ENCODE results near the gene SMG9. TPM values are rescaled to one million over a fixed set of nuclear protein-coding genes. Genes with fewer than 3 reads are reported as not detected.

The SMG9 gene
- total and polyA plus RNA-seq, 4 donors: 5.4 to 8.9 (median 5.8) TPM

- TF ChIP-seq ATF3 (IDR thresholded peaks at IDR 0.05): no peak
- TF ChIP-seq YY1 (IDR thresholded peaks at IDR 0.05): no peak
- TF ChIP-seq RXRA (IDR thresholded peaks at IDR 0.05): no peak
- TF ChIP-seq HNF4G (IDR thresholded peaks at IDR 0.05): no peak
- no peak for TF ChIP-seq RAD21 (IDR thresholded peaks at IDR 0.05)
- no peak for TF ChIP-seq FOXA2 (IDR thresholded peaks at IDR 0.05)
- TF ChIP-seq JUND (IDR thresholded peaks at IDR 0.05): no peak
- TF ChIP-seq FOXA1 (IDR thresholded peaks at IDR 0.05): no peak
Measured at GRCh38 chr19:43798026-43798545, 43.3 kb upstream of the SMG9 start (continued).

GRCh38 chr19:43797556-43797955 is 42.8 kb upstream of the SMG9 start:
- peaks cover 0 to 8% (median 1%) of the 10 kb centered on the region in 4 donors for H3K27me3 ChIP-seq (ENCODE audit: control insufficient read depth in 4 of 4, insufficient read depth in 4 of 4, low read length in 3 of 4)

More at GRCh38 chr19:43797556-43797955, 42.8 kb upstream of the SMG9 start:
- no peak for DNase-seq (ENCODE audit: low spot score)
- H3K9ac ChIP-seq (ENCODE audit: low read depth in 1 of 2, low read length in 2 of 2): no peak overlapping the region
- H3K36me3 ChIP-seq (ENCODE audit: control insufficient read depth in 4 of 4, insufficient read depth in 3 of 4, low read depth in 1 of 4, low read length in 3 of 4): no peaks in the 10 kb centered on the region
- no peak overlapping the region for H3K4me3 ChIP-seq (ENCODE audit: low read depth in 1 of 3, low read length in 3 of 3)
- WGBS: 81% methylated on average over 7 of the region's 7 CpGs
- H3K27ac ChIP-seq (ENCODE audit: low read depth in 1 of 2, low read length in 2 of 2): no peak overlapping the region
- H3K4me1 ChIP-seq (ENCODE audit: control insufficient read depth in 4 of 4, insufficient read depth in 4 of 4, low read length in 3 of 4): peaks cover 2 to 9% (median 5%) of the 10 kb centered on the region in 4 donors
- H3K9me3 ChIP-seq (ENCODE audit: control insufficient read depth in 4 of 4, low read length in 3 of 4): peaks cover 0 to 7% (median 4%) of the 10 kb centered on the region in 4 donors
- TF ChIP-seq ATF3 (IDR thresholded peaks at IDR 0.05) (no peak), HNF4A (conservative IDR thresholded peaks at IDR 0.05) (no peak), MAX (IDR thresholded peaks at IDR 0.05) (no peak), FOXA2 (IDR thresholded peaks at IDR 0.05) (no peak), FOXA1 (IDR thresholded peaks at IDR 0.05) (no peak), YY1 (IDR thresholded peaks at IDR 0.05) (no peak), NR2F2 (IDR thresholded peaks at IDR 0.05) (no peak), RXRA (IDR thresholded peaks at IDR 0.05) (no peak), JUND (IDR thresholded peaks at IDR 0.05) (no peak), TAF1 (conservative IDR thresholded peaks at IDR 0.05) (no peak), CTCF (IDR thresholded peaks at IDR 0.05; ENCODE audit: low read depth, low read length, missing input control) (no peak), GABPA (IDR thresholded peaks at IDR 0.05 in 1 of 2, conservative IDR thresholded peaks at IDR 0.05 in 1 of 2) (no peak), EGR1 (IDR thresholded peaks at IDR 0.05; ENCODE audit: low read depth in 2 of 2) (no peak), REST (IDR thresholded peaks at IDR 0.05) (no peak), HNF4G (IDR thresholded peaks at IDR 0.05) (no peak), SP1 (IDR thresholded peaks at IDR 0.05) (no peak), RAD21 (IDR thresholded peaks at IDR 0.05) (no peak), ZBTB33 (IDR thresholded peaks at IDR 0.05) (no peak)
